Stimulated activated CD8-positive, alpha-beta memory T cell treated with anti-CD3 and anti-CD28 coated beads, Interleukin-15, amount 100 ng/mL, for 4 hours (primary cell): Measurements from ENCODE around the gene IGFBP2.

Source experiments
- DNase-seq, 2 donors: peaks; one replicate each; pipeline ENCODE4 v3.0.0-alpha.2; 2020; ENCODE audit warnings: low read depth in 2 of 2

Gene IGFBP2

GRCh38 chr2:216615298-216616082 is 17.7 kb upstream of the IGFBP2 start:
- DNase-seq = no peak

- no peak for DNase-seq
Observed at GRCh38 chr2:216616083-216616678, 17.0 kb upstream of the IGFBP2 start.

DNA sequence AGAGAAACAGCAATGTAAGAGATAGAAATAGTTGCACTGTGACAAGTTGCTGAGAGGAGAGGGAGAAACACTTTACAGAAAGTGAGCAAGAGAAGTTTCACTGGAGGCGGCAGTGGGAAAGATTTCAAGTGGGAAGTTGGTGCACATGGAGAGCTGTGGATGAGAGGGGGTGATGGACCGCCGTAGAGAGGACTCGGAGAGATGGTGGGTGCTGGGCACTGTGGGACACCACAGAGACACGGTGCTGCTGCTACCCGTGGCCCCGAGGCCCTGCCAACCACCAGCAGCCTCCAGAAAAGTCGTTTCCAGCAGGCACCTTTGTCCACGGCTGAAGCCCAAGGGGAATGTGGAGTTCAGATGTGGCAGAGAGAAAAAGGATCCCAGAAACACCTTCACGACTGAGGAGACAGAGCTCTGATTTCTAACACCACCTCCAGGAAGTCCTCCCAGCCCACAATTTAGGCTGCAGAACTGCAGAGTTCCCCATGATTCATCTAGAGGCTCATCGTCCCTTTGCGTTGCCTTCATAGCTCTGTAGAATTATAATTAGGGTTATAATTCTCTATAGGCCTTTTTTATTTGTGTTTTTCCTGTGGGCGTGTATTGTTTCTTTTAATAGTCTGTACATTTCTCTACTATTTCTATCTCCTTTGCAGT is 15.9 kb upstream of the IGFBP2 start:
- no peak for DNase-seq

DNA sequence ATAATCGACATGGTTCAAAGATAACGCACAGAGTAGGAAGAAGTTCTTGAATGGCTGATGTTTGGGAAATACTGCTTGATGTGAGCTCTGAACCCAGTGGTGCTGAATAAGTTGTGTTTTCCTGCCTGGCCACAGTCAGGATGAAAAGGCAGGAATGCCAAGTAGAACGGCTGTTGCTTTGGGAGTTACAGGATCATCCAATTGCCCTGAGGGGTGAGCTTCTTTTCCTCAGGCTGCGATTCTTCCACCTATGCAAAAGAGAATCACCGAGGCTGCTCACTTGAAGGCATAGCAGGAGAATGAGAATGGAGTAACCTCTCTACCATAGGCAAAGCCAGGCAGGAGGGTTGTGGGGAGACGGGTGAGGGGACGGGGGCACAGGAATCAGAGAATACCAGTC is 14.4 kb upstream of the IGFBP2 start:
- DNase-seq = no peak

DNA sequence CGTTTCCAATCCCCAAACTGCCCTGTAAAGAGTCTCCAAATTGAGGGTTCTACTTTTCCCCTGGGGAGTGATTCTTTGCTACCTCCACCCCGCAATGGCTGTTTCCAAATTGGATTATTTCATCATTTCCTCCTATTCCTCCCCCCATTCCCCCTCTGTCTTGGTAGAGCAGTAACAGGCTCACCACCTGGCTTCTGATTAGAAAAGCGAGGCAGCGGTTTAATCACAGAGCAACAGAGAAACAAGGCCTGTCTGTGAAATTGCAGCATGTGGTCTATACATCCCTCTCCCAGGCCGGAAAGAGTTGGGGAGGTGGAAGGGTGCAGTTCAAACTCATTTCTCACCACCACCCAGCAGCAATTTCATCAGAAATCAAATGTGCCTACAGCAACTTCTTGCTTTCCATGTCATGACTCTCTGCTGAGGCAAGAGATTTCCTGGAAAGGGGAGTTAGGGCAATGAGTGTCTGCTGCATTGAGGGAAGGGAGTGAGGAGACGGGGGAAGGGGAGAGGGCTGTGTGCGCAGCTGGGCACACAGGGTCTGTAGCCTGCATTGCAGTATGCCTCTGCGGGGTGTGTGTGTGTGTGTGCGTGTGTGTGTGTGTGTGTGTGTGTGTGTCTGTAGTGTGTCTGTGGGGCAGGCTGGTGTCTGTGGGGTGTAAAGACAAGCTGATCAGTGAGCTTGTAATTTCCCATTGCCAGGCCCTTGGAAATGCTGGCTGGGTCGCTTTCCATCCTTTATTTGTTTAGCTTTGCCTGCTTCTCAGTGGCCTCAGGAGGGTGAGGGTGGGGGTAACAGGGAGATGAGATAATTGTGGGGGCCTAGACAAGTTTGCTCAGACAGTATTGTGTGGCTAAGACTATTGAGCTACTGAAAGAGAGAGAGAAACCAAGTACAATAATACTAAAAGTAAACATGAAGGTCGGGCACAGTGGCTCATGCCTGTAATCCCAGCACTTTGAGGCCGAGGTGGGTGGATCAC is 13.5 kb upstream of the IGFBP2 start:
- DNase-seq = no peak

DNA sequence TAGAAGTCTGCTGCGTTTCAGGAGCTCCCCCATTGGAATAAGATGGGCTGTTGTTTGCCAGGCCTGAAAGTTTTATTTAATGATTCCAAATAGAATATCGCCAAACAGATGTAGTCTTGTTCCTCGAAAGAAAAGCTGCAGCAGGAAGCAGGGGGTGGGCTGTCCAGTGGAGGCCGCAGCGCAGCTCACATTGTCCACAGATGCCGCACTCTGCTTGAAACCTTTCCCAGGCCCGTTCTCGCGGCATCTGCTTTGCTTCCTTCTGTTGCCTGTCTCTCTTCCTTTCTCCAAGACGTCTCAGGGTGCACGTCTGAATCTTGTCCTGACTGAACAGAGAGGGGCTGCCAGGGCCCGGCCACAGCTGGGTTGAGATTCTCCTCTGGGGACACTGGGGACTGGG is 12.4 kb upstream of the IGFBP2 start:
- DNase-seq = no peak

GRCh38 chr2:216621292-216621691 is 11.9 kb upstream of the IGFBP2 start:
- DNase-seq = no peak

DNA sequence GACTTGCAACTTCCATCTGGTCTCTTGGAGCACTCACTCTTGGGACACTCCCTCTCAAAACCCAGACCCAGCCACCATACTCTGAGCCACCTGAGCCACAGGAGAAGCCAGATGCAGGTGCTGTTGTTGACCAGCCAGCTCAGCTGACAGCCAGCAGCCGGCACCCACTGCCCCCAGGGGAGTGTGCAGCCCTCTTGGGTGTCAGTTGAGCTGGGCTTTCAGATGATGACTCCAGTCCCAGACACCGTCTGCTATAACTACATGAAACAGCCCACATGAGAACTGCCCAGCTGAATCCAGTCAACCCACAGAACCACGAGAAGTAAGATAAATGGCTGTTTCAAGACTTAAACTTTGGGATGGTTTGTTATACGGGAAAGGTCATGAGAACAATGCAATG is 10.7 kb upstream of the IGFBP2 start:
- no peak for DNase-seq

DNA sequence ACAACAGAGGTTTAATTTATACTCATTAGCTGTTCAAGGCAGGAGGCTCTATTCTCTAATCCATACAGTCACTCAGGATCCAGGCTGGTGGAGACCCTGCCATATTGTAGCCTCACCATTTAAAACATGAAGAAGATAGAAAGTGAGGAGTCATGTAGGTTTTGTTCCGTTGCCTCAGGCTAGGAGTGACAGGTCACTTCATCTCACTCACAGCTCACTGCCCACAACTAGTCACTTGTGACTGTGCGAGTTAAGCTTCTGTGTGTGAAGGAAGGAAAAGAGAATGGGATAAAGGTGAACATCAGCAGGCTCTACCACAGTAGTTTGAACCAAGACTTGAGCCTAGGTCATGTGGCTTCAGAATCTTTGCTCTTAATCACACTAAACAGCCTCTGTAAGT is 9.0 kb upstream of the IGFBP2 start:
- DNase-seq = no peak

GRCh38 chr2:216626168-216626874 is 6.9 kb upstream of the IGFBP2 start:
- DNase-seq = no peak

GRCh38 chr2:216626875-216627245 is 6.4 kb upstream of the IGFBP2 start:
- DNase-seq = no peak

GRCh38 chr2:216629784-216630183 is 3.4 kb upstream of the IGFBP2 start:
- no peak for DNase-seq

DNA sequence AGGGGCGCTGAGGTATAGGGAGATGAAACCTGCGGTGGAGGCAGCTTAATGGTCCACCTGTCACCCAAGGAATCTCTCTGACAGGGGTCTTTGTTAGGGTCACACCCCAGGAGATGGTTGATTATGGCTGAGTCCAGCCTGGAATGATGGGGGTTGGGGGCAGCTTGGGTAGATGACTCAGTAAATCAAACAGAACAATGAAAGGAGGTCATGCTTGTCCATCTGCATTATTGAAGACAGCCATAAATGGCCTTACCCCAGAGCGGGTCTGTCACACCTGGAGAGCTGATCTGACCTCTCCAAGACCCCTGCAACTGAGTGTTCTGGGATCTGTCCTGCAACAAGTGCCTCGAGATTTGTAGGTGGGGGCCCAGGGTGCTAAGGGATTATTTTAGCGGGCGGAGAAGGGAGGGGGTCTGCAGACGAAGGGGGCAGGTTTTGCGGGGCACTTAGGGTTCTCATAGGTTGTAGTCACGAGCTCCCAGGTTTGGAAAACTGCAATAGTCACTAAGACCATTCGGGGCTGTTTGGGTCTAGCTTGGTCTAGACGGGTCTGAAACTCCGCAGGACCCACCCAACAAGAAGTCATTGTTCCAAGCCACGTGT is 771 bp upstream of the IGFBP2 start:
- no peak for DNase-seq

- DNase-seq = no peak
Observed at GRCh38 chr2:216633616-216634369, 573 bp downstream of the IGFBP2 start.

DNA sequence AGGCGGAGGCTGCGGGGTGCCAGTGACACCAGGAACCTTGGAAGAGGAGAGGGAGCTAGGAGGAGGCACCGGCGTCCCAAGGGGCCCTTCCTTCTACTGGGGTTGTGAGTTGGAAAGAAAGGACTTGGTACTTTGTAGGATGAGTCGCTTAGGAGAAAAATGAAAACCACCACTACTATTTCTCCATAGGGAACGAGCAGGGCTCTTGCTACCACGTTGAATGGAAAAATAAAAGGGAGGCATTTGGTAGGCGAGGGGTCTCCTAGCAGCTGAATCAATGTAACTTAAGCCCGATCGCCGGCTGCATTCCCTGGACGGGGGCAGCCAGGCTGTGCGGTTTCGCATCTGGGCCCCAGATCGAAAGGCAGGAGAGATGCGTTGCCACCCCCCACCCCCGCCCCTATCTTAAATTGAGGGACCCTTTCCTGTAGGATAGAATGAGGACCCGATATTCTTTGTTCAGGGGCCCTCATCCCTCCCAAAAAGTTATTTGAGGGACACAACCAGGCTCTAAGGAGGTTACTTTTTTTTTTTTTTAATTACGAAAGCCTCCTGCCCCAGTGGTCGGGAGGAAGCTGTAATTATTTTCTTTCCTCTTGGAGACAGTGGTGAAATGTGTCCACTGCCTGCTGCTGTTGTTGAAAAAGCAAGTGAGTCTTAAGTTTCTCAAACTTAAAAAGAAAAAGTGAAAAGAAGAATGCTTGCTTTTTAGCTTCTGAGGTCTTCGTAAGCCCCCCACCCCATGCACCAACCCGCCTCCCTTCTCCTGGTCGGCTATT is 1.3 kb downstream of the IGFBP2 start:
- no peak for DNase-seq

- no peak for DNase-seq
Observed at GRCh38 chr2:216635171-216635570, 2.0 kb downstream of the IGFBP2 start.

DNA sequence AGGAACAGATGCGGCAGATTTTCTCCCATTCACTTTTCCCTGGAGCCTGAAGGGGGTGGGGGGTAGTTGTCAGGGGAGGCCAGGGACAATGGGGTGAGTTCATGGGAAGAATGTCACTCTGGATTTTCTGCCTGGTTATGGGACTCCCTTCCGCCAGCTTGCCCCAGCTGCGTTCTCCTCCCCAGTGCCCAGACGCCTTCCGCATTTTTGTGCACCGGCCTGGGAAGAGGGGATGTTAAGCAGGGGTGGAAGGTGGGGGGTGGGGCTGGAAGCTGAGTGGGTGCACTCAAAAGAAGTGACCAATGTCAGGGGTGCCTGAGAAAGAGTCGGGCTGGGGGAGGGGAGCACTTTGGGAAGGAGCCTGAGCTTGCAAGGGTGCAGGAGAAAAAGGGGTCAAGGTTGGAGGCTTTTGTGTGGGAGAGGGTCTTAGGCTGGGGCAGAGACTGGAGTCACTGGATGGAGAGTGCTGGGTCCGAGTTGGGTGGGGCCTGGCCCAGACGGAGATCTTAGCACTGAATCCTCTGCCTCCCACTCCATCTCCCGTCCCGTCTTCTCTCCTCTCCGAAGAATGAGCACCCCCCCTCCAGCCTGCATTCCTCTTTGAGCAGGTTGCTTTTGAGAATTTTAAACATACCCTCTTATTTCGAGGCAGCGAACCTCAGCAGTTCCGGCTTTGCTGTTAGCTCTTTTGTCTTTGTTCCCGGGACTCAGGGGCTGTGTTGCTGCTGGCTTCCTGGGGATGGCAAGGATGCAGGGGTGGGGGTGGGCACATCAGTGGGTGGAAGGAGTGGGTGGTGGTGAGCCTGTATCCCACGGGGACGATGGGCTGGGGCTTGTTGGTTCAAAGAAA is 2.7 kb downstream of the IGFBP2 start:
- DNase-seq = no peak
